Stimulated activated CD4-positive, alpha-beta T cell treated with anti-CD3 and anti-CD28 coated beads, Interleukin-2, amount 100 ng/mL, for 4 hours (primary cell): ENCODE results near the gene SPEF2.
"Not testable (repeated sequence)": the region's sequence is repeated elsewhere in the genome, so short reads cannot be mapped to it uniquely, and the experiment has no call there.

Source experiments
- DNase-seq: peaks from one replicate; pipeline ENCODE4 v3.0.0-alpha.2; 2020; ENCODE audit warnings: low read depth

The SPEF2 gene

GRCh38 chr5:35651002-35651756 lies 33.5 kb downstream of the SPEF2 start:
- DNase-seq = peak; percentile 57

- no peak for DNase-seq
Observed at GRCh38 chr5:35656721-35657120, 39.1 kb downstream of the SPEF2 start.

- no peak for DNase-seq
Observed at GRCh38 chr5:35657877-35658276, 40.2 kb downstream of the SPEF2 start.

- no peak for DNase-seq
Observed at GRCh38 chr5:35659556-35659955, 41.9 kb downstream of the SPEF2 start.

GRCh38 chr5:35660451-35660850 lies 42.8 kb downstream of the SPEF2 start:
- DNase-seq = no peak

GRCh38 chr5:35664584-35664983 lies 46.9 kb downstream of the SPEF2 start:
- no peak for DNase-seq

- no peak for DNase-seq
Observed at GRCh38 chr5:35665096-35665495, 47.4 kb downstream of the SPEF2 start.

- no peak for DNase-seq
Observed at GRCh38 chr5:35668319-35668718, 50.7 kb downstream of the SPEF2 start.

GRCh38 chr5:35668794-35669193 lies 51.1 kb downstream of the SPEF2 start:
- DNase-seq = no peak

- DNase-seq = no peak
Observed at GRCh38 chr5:35671541-35672295, 54.1 kb downstream of the SPEF2 start.

GRCh38 chr5:35672296-35672655 lies 54.6 kb downstream of the SPEF2 start:
- DNase-seq = not testable (repeated sequence)

GRCh38 chr5:35672995-35673394 lies 55.3 kb downstream of the SPEF2 start:
- no peak for DNase-seq

- no peak for DNase-seq
Observed at GRCh38 chr5:35674049-35674448, 56.4 kb downstream of the SPEF2 start.

- no peak for DNase-seq
Observed at GRCh38 chr5:35675392-35675791, 57.7 kb downstream of the SPEF2 start.

GRCh38 chr5:35677878-35678277 lies 60.2 kb downstream of the SPEF2 start:
- no peak for DNase-seq

GRCh38 chr5:35678661-35679060 lies 61.0 kb downstream of the SPEF2 start:
- DNase-seq = no peak

GRCh38 chr5:35679357-35679756 lies 61.7 kb downstream of the SPEF2 start:
- DNase-seq = no peak

GRCh38 chr5:35681911-35682310 lies 64.2 kb downstream of the SPEF2 start:
- no peak for DNase-seq

GRCh38 chr5:35683466-35683865 lies 65.8 kb downstream of the SPEF2 start:
- DNase-seq = no peak

GRCh38 chr5:35685161-35685560 lies 67.5 kb downstream of the SPEF2 start:
- no peak for DNase-seq

GRCh38 chr5:35687961-35688360 lies 70.3 kb downstream of the SPEF2 start:
- no peak for DNase-seq

GRCh38 chr5:35694481-35694880 lies 76.8 kb downstream of the SPEF2 start:
- no peak for DNase-seq

- DNase-seq = no peak
Observed at GRCh38 chr5:35698047-35698808, 80.6 kb downstream of the SPEF2 start.
